ENCODE measurements around the gene NAT8L. TPM values are rescaled to one million over a fixed set of nuclear protein-coding genes. Genes with fewer than 3 reads are reported as not detected.

NAT8L gene
- total and polyA plus RNA-seq, 2 of the 13 experiments (the other 11 are each of a cell fraction or from before 2014, with no cell fraction given) = 2.2 to 3.3 TPM

DNA sequence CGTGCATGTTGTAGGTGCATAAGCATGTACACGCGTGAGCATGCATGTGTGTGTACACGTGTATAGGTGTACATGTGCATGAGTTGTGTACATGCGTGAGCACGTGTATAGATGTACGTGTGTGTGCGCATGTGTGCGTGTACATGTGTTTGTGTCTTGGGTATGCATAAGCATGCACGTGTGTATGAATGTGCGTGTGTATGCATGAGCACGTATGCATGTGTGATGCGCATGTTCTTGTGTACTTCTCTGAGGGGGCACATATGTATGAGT, 9.0 kb downstream of the NAT8L start:
- WGBS (ENCODE audit: low lambda C conversion rate) = 78% methylated on average over 13 of the region's 13 CpGs
- no peak overlapping the region for H3K27ac ChIP-seq (ENCODE audit: extremely low read length, insufficient read depth, low read length)
- POLR2A ChIA-PET = no interaction called here
- peaks cover 62% of the 10 kb centered on the region for H3K4me1 ChIP-seq (ENCODE audit: insufficient read depth, low read length)
- H4K20me1 ChIP-seq (ENCODE audit: insufficient read depth, low read length) = no peaks in the 10 kb centered on the region
- H3K36me3 ChIP-seq (replicated peaks in 1 of 2; ENCODE audit: control insufficient read depth in 1 of 2, insufficient read depth in 2 of 2, low read length in 2 of 2) = no peaks in the 10 kb centered on the region
- no peak for DNase-seq (ENCODE audit: low spot score)
- H3K27me3 ChIP-seq (ENCODE audit: control insufficient read depth in 1 of 2, insufficient read depth in 2 of 2, low read length in 2 of 2) = no peaks in the 10 kb centered on the region
- no peak overlapping the region for H3K4me2 ChIP-seq (ENCODE audit: low read depth, low read length)
- no peak overlapping the region for H3K9ac ChIP-seq (ENCODE audit: insufficient read depth, low read depth, low read length)
- ATAC-seq = no peak
- in situ Hi-C loops (cut with HindIII; ENCODE audit: extremely low pct_ligation_motif_present, low pct_unique_long_range_greater_than_20kb) = no loop called here
- TF ChIP-seq HOXA9 (CRISPR knock-in tag; IDR thresholded peaks at IDR 0.05; ENCODE audit: borderline replicate concordance) (peak; percentile 12; the same call in 1 of the 2 replicates), POLR2A (IDR thresholded peaks at IDR 0.05; ENCODE audit: insufficient read depth in 1 of 2, low read depth in 2 of 2, low read length in 2 of 2) (peak in 1 of 2 experiments; percentile 14; a peak in 1 of 4 replicates), TBX2 (CRISPR knock-in tag; IDR thresholded peaks at IDR 0.05; ENCODE audit: borderline replicate concordance) (no peak), JARID2 (CRISPR knock-in tag; IDR thresholded peaks at IDR 0.05; ENCODE audit: insufficient replicate concordance) (no peak)
- TF ChIP-seq, protein P1, sequence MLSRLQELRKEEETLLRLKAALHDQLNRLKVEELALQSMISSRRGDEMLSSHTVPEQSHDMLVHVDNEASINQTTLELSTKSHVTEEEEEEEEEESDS (CRISPR knock-in tag; IDR thresholded peaks at IDR 0.05; ENCODE audit: borderline replicate concordance) = no peak
- TF ChIP-seq, protein P2, sequence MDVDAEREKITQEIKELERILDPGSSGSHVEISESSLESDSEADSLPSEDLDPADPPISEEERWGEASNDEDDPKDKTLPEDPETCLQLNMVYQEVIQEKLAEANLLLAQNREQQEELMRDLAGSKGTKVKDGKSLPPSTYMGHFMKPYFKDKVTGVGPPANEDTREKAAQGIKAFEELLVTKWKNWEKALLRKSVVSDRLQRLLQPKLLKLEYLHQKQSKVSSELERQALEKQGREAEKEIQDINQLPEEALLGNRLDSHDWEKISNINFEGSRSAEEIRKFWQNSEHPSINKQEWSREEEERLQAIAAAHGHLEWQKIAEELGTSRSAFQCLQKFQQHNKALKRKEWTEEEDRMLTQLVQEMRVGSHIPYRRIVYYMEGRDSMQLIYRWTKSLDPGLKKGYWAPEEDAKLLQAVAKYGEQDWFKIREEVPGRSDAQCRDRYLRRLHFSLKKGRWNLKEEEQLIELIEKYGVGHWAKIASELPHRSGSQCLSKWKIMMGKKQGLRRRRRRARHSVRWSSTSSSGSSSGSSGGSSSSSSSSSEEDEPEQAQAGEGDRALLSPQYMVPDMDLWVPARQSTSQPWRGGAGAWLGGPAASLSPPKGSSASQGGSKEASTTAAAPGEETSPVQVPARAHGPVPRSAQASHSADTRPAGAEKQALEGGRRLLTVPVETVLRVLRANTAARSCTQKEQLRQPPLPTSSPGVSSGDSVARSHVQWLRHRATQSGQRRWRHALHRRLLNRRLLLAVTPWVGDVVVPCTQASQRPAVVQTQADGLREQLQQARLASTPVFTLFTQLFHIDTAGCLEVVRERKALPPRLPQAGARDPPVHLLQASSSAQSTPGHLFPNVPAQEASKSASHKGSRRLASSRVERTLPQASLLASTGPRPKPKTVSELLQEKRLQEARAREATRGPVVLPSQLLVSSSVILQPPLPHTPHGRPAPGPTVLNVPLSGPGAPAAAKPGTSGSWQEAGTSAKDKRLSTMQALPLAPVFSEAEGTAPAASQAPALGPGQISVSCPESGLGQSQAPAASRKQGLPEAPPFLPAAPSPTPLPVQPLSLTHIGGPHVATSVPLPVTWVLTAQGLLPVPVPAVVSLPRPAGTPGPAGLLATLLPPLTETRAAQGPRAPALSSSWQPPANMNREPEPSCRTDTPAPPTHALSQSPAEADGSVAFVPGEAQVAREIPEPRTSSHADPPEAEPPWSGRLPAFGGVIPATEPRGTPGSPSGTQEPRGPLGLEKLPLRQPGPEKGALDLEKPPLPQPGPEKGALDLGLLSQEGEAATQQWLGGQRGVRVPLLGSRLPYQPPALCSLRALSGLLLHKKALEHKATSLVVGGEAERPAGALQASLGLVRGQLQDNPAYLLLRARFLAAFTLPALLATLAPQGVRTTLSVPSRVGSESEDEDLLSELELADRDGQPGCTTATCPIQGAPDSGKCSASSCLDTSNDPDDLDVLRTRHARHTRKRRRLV (CRISPR knock-in tag; IDR thresholded peaks at IDR 0.05) = no peak
- TF ChIP-seq, protein P3, sequence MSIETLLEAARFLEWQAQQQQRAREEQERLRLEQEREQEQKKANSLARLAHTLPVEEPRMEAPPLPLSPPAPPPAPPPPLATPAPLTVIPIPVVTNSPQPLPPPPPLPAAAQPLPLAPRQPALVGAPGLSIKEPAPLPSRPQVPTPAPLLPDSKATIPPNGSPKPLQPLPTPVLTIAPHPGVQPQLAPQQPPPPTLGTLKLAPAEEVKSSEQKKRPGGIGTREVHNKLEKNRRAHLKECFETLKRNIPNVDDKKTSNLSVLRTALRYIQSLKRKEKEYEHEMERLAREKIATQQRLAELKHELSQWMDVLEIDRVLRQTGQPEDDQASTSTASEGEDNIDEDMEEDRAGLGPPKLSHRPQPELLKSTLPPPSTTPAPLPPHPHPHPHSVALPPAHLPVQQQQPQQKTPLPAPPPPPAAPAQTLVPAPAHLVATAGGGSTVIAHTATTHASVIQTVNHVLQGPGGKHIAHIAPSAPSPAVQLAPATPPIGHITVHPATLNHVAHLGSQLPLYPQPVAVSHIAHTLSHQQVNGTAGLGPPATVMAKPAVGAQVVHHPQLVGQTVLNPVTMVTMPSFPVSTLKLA (IDR thresholded peaks at IDR 0.05) = peak; percentile 95
- TF ChIP-seq, protein P4, sequence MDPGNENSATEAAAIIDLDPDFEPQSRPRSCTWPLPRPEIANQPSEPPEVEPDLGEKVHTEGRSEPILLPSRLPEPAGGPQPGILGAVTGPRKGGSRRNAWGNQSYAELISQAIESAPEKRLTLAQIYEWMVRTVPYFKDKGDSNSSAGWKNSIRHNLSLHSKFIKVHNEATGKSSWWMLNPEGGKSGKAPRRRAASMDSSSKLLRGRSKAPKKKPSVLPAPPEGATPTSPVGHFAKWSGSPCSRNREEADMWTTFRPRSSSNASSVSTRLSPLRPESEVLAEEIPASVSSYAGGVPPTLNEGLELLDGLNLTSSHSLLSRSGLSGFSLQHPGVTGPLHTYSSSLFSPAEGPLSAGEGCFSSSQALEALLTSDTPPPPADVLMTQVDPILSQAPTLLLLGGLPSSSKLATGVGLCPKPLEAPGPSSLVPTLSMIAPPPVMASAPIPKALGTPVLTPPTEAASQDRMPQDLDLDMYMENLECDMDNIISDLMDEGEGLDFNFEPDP (CRISPR knock-in tag; conservative IDR thresholded peaks at IDR 0.05) = 0 out of 2 replicates have a peak, but pooled peaks have one; percentile 56
- H3K79me2 ChIP-seq (ENCODE audit: insufficient read depth, low read length) = no peaks in the 10 kb centered on the region
- CTCF ChIA-PET (ENCODE audit: low intra/inter-chr PET ratio, low total read pairs) = no interaction called here
- H3K4me3 ChIP-seq (replicated peaks in 1 of 3; ENCODE audit: insufficient read depth in 1 of 3, low read depth in 2 of 3, low read length in 3 of 3) = no peak overlapping the region
- no peaks in the 10 kb centered on the region for H3K9me3 ChIP-seq (ENCODE audit: low read length)
- FAIRE-seq = no peak
- H2AFZ ChIP-seq (ENCODE audit: low read length) = no peak overlapping the region
- BruUV-seq (replicated peaks) = no TSS peak
- intact Hi-C loops (cut with micrococcal nuclease; ENCODE audit: unreplicated experiment) = no loop called here
